Stimulated activated CD8-positive, alpha-beta memory T cell treated with anti-CD3 and anti-CD28 coated beads, Interleukin-7, amount 100 ng/mL, for 4 hours (primary cell): ENCODE data around the gene SEH1L.
"Not testable (repeated sequence)": the region's sequence is repeated elsewhere in the genome, so short reads cannot be mapped to it uniquely, and the experiment has no call there.

ENCODE experiments used
- DNase-seq, 2 donors: peaks; one replicate each; pipeline ENCODE4 v3.0.0-alpha.2; 2020; ENCODE audit warnings: low read depth in 2 of 2

SEH1L gene

DNA sequence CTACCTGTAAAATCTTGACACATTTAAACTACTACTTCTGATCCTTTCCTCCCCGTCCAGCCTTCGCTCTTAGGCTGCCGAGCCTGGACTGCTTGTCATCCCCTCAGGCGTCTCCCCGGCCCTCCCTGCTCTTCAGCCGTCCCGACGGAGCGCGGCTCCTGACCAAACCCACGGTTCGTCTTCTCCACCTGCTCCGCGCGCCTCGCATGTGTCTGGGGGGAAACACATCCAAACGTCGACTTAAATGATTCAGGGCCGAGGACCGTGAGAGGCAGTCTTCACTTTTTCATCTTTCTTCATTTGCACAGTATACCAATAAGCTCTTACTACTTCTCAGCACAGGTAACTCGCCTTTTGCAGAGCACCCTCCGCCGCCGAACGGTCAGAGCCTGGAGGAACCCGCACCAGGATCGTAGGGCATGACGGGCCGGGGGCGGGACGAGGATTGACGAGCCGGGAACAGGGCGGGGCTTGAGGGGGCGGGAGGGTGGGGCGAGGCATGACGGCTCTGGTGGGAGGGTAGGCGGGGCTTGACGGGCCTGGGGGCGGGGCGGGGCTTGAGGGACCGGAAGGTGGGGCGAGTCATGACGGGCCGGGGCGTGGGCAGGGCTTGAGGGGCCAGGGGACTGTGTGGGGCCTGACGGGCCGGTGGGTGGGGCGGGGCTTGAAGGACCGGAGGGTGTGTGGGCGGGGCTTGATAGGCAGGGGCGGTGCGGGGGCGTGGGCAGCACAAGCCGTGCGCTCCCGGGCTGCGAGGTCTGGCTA, at the start of gene SEH1L:
Gene SEH1L (plus strand): TSS at position 727 of the 765 bp plus-strand sequence. CDS start 111 bp downstream, outside the sequence.
- peak; percentile 99 to 100 for DNase-seq

- DNase-seq, result not testable (repeated sequence)
Observed at GRCh38 chr18:12901208-12901607, 46.6 kb upstream of the SEH1L start.

- peak; percentile 28 to 41 for DNase-seq
Observed at GRCh38 chr18:12904012-12904516, 43.7 kb upstream of the SEH1L start.

DNA sequence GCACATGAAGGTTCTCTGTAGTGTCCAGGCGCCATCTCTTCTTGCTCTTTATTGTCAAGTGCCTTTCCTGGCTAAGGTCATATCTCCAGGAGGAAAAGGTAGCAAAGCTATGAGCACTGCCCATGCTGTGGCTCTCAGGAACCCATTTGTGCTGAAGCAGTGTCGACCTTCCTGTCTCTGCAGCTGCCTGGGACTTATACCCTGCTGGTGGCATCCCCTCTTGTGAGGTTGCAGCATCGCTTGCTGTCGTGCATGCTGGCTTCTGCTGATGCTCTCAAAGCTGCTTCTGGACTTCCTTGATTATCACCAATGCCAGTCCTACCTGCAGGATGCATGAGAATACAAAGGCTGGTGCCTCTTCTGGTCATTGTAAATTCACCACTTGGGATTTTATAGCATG, 41.7 kb upstream of the SEH1L start:
- no peak for DNase-seq

DNA sequence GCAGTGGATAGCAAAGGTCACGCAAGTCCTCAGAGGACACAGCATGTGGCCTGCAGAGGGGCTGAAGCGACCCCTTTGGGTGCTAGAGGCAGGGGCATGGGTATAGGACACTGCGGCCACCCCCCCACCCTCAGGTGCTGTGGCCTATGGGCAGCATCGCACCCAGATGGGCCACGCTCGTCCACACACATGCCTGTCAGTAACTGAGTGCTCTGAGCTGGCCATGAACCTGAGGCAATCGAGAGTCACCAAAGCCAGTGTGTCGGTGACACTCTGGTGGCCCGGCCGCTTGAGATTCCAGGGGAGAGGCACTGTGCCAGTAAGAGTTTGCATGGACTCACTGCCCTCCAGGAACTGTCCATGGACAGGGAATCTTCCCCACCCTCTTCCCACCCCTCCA, 41.0 kb upstream of the SEH1L start:
- DNase-seq, result no peak

DNA sequence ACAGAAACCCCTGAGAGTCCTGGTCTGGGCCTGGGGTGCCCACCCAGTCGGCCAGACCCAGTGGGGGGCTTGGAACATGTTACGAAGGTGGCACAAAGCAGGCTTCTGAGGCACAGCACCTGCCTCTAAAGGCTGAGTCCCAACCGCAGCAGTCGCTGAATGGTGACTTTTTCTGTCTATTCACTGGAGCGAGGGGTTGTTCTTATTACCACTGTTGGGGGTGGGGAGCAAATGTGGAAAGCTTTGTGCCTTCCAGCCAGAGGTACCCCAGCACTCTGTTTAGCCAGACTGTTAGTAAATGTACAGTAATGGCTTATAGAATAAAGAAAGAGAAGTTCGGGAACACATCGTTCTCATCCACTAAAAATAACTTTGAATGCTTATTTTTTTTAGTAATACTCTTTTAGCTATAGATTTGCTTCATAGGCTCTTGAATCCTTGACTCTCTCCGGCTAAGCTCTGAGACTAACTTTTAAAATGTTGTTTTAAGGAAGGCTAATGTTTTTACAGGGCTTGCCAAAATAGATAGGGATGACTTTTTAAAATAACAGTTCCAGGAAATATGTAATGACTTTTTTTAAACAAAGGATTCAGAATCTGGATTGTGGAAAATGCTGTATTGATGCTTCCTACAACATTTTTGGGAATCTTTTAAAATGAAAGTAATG, 40.4 kb upstream of the SEH1L start:
- no peak for DNase-seq

- DNase-seq, result no peak
Observed at GRCh38 chr18:12908706-12909105, 39.1 kb upstream of the SEH1L start.

- peak; percentile 27 to 65 for DNase-seq
Observed at GRCh38 chr18:12911025-12911928, 36.5 kb upstream of the SEH1L start.

GRCh38 chr18:12911929-12912703, 35.7 kb upstream of the SEH1L start:
- DNase-seq, result no peak

DNA sequence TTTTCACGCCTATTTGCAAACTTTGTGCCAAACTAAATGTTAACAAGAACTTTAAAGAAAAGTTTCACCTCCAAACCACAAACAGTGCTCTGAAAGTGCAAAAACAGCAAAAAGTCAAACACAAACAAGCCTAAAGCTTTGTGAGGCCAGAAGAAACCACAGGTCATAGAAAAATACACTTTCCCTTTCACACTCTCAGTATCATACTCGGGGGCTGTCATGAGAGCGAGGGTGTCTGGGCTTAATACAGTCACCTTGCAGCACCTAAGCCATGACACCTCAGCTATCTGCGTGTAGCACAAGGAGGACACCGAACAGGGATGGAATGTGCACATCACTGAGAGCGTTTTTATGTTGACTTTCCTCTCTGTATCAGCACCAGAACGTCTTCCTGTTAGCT, 26.6 kb upstream of the SEH1L start:
- peak in 1 of 2 donors; percentile 17 for DNase-seq

DNA sequence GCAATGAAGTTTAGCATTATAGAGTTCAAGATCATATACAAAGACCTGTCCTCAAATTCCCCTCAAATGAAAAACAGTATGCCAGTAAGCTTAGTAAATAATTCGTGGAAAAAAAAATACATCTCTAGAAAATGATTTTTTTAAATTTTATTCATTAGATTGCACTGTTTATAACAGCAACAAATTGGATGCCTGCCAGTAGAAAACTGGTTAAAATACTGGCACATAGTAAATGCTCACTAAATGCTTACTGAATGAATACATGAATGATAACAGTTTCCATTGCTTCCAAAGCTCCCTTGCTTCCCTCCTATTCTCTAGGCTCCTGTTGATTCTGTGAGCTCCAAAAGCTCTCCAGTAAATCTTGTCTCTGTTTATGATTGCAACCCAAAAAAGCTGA, 25.5 kb upstream of the SEH1L start:
- DNase-seq, result no peak

- no peak for DNase-seq
Observed at GRCh38 chr18:12924616-12925015, 23.2 kb upstream of the SEH1L start.

DNA sequence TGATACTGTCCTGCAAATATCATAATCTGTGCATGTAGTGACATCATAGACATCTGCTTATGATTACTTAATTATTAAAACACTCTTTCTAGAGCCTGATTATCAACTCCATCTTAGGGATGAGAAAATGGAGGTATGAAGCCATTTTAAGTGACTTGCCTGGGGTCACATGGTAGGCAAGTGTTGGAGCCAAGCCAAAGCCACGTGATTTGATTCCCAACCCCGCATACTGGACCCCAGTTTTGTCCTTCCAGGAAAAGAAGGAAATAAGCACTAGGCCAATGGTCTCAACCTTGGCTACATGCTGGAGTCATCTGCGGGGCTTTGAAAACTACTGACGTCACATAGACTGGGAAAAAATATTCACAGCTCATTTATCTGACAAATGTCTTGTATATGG, 19.6 kb upstream of the SEH1L start:
- DNase-seq, result no peak

DNA sequence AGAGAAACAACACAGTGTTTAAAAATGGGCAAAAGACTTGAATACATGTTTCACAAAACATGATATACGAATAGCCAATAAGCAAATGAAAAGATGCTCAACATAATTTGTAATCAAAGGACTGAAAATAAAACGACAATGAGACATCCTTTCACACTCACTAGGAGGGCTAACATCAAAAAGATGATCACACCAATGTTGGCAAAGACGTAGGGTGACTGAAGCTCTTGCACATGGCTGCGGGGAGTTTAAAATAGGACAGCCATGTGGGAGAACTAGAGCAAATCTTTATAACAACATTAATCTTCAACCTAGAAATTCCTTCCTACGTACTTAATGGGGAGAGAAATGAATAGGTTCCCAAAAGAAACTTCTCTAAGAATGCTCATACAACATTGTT, 19.2 kb upstream of the SEH1L start:
- no peak for DNase-seq

DNA sequence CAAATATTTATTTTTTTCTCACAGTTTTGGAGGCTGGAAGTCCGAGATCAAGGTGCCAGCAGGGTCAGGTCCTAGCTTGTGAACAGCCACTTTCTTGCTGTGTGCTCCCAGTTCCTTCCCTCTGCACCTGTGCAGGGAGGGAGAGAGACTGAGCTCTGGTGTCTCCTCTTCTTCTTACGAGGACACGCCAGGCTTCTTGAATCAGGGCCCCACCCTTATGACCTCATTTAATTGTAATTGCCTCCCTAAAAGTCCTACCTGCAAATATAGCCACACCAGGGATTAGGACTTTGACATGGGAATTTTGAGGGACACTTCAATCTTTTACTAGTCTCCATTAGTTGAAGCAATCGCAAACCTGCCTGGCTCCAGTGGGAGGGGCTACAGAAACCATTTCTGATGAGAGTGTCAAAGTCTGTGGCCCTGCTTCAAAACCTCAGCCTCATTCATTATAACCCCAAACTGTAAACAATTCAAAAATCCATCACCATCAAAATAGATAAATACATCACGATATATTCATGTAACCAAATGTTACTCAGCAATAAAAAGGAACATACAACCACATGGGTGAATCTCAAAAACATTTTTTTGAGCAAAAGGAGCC, 18.2 kb upstream of the SEH1L start:
- no peak for DNase-seq

- no peak for DNase-seq
Observed at GRCh38 chr18:12930376-12930775, 17.4 kb upstream of the SEH1L start.

DNA sequence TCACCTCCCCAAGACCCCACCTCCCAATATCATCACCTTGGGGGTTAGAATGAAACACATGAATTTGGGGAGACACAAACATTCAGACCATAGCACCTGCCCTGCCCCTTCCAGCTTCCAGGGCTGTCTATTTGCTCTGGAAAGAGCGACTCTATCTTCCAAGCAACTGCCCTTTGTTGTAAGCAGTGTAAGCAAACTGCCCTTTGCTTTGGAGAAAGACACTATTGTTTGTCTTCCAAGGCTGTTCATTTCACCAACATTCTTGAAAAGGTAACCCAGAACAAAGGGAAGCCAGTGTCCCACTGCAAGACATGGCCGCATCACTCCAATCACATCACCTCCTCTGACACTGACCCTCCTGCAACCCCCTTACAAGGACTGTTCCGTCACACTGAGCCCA, 16.9 kb upstream of the SEH1L start:
- no peak for DNase-seq

DNA sequence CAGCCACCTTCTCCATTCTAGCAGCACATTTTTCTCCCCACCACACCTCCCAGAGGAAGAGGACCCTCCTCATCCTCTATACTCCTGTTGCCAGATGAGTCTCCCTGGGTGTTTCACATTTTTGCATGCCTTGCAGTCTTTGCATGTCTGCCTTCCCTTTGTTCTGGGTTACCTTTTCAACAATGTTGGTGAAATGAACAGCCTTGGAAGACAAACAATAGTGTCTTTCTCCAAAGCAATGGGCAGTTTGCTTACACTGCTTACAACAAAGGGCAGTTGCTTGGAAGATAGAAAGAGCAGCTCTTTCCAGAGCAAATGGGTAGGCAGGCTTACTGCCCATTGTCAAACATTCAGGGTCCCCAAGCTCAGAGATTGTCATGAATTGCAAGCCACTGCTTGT, 14.5 kb upstream of the SEH1L start:
- DNase-seq, result no peak

GRCh38 chr18:12934454-12935071, 13.2 kb upstream of the SEH1L start:
- DNase-seq, result peak; percentile 61 to 71

DNA sequence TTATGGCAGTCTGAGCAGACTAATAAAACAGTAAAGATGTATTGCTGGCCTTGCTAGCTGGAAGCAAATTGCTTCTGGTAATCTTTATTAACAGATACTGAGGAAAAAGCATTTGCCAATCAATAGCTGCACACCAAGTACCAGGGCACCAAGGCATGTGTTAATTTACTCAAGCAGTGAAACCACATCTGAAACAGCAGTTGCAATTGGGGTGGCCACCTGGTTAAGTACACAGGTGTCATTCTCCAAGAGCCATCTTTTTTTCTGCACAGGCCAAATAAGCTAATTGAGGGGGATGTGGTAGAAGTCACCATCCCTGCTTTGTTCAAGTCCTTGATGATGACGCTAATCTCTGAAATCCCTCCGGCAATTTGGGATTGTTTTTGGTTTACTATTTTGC, 8.6 kb upstream of the SEH1L start:
- DNase-seq, result no peak
